Mammary epithelial cell (primary cell): ENCODE data around the gene CMYA5.

ENCODE experiments used
- EZH2 ChIP-seq: IDR thresholded peaks from 2 replicates; pipeline ENCODE4 v1.6.1; 2012; ENCODE audit warnings: low read length, inconsistent platforms, borderline replicate concordance
- TF ChIP-seq, protein P1 (sequence below), 2 donors: IDR thresholded peaks in 1 of 2; conservative IDR thresholded peaks in 1 of 2; 2 replicates each; pipeline ENCODE4 v1.5.1; 2011 to 2012; ENCODE audit warnings: inconsistent platforms in 2 of 2, low read length in 2 of 2, mild to moderate bottlenecking in 2 of 2, control low read depth in 1 of 2, low read depth in 1 of 2; ENCODE audit not compliant: insufficient read depth in 1 of 2; ENCODE audit errors: extremely low read depth in 1 of 2

DNA sequence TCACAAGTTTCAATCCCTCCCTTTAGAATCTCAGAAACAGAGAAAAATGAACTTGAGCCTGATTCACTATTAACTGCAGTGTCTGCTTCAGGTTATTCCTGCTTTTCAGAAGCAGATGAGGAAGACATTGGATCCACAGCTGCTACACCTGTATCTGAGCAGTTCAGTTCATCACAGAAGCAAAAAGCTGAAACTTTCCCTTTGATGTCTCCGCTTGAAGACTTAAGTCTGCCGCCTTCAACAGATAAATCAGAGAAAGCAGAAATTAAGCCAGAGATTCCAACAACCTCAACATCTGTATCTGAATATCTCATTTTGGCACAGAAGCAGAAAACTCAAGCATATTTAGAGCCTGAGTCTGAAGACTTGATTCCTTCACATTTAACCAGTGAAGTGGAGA is 42.1 kb downstream of the CMYA5 start:
- TF ChIP-seq, protein P1, sequence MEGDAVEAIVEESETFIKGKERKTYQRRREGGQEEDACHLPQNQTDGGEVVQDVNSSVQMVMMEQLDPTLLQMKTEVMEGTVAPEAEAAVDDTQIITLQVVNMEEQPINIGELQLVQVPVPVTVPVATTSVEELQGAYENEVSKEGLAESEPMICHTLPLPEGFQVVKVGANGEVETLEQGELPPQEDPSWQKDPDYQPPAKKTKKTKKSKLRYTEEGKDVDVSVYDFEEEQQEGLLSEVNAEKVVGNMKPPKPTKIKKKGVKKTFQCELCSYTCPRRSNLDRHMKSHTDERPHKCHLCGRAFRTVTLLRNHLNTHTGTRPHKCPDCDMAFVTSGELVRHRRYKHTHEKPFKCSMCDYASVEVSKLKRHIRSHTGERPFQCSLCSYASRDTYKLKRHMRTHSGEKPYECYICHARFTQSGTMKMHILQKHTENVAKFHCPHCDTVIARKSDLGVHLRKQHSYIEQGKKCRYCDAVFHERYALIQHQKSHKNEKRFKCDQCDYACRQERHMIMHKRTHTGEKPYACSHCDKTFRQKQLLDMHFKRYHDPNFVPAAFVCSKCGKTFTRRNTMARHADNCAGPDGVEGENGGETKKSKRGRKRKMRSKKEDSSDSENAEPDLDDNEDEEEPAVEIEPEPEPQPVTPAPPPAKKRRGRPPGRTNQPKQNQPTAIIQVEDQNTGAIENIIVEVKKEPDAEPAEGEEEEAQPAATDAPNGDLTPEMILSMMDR (conservative IDR thresholded peaks at IDR 0.05 in 1 of 2, IDR thresholded peaks at IDR 0.05 in 1 of 2; ENCODE audit: extremely low read depth in 1 of 2, insufficient read depth in 1 of 2, low read depth in 1 of 2, low read length in 2 of 2), result no peak
- no peak for TF ChIP-seq EZH2
